Measurements from ENCODE around the gene MAP2. TPM values are rescaled to one million over a fixed set of nuclear protein-coding genes. Genes with fewer than 3 reads are reported as not detected.

Gene MAP2
- total and polyA plus RNA-seq, 2 donors from 2014 or later = 3.6 to 11.4 TPM

GRCh38 chr2:209578394-209579001, 154.7 kb downstream of the MAP2 start:
- H3K36me3 ChIP-seq (ENCODE audit: control insufficient read depth in 2 of 3, insufficient read depth in 3 of 3, low read length in 3 of 3) = no peaks in the 10 kb centered on the region
- no peak overlapping the region for H3K27ac ChIP-seq (ENCODE audit: low read depth in 2 of 2, low read length in 2 of 2)
- TF ChIP-seq, protein P1, sequence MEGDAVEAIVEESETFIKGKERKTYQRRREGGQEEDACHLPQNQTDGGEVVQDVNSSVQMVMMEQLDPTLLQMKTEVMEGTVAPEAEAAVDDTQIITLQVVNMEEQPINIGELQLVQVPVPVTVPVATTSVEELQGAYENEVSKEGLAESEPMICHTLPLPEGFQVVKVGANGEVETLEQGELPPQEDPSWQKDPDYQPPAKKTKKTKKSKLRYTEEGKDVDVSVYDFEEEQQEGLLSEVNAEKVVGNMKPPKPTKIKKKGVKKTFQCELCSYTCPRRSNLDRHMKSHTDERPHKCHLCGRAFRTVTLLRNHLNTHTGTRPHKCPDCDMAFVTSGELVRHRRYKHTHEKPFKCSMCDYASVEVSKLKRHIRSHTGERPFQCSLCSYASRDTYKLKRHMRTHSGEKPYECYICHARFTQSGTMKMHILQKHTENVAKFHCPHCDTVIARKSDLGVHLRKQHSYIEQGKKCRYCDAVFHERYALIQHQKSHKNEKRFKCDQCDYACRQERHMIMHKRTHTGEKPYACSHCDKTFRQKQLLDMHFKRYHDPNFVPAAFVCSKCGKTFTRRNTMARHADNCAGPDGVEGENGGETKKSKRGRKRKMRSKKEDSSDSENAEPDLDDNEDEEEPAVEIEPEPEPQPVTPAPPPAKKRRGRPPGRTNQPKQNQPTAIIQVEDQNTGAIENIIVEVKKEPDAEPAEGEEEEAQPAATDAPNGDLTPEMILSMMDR (IDR thresholded peaks at IDR 0.05; ENCODE audit: borderline replicate concordance, extremely low read depth, insufficient read depth) = no peak
- H3K9ac ChIP-seq (ENCODE audit: low read length in 3 of 3) = no peak overlapping the region
- H3K27me3 ChIP-seq (ENCODE audit: control insufficient read depth, insufficient read depth, low read length) = no peaks in the 10 kb centered on the region
- DNase-seq (no peak), FAIRE-seq (no peak)
- no peaks in the 10 kb centered on the region for H3K9me3 ChIP-seq (ENCODE audit: control insufficient read depth in 2 of 3, insufficient read depth in 1 of 3, low read length in 3 of 3)
- no peak overlapping the region for H3K4me3 ChIP-seq (ENCODE audit: low read length in 3 of 3)
- no peaks in the 10 kb centered on the region for H3K4me1 ChIP-seq (ENCODE audit: control insufficient read depth in 2 of 3, insufficient read depth in 2 of 3, low read depth in 1 of 3, low read length in 3 of 3)
- intact Hi-C loops (cut with DNase I) = no loop called here

GRCh38 chr2:209579230-209579749, 155.4 kb downstream of the MAP2 start:
- Histone ChIP-seq H3K4me1 (ENCODE audit: control insufficient read depth in 2 of 3, insufficient read depth in 2 of 3, low read depth in 1 of 3, low read length in 3 of 3) (no peaks in the 10 kb centered on the region), H3K9ac (ENCODE audit: low read length in 3 of 3) (peak overlapping the region in 1 of 3 donors; percentile 30), H3K9me3 (ENCODE audit: control insufficient read depth in 2 of 3, insufficient read depth in 1 of 3, low read length in 3 of 3) (no peaks in the 10 kb centered on the region), H3K27me3 (ENCODE audit: control insufficient read depth, insufficient read depth, low read length) (no peaks in the 10 kb centered on the region), H3K36me3 (ENCODE audit: control insufficient read depth in 2 of 3, insufficient read depth in 3 of 3, low read length in 3 of 3) (no peaks in the 10 kb centered on the region), H3K27ac (ENCODE audit: low read depth in 2 of 2, low read length in 2 of 2) (no peak overlapping the region), H3K4me3 (ENCODE audit: low read length in 3 of 3) (peak overlapping the region; percentile 42 to 59 (median 52))
- DNase-seq (peak in 4 of 5 donors; percentile 67 to 80 (median 74)), FAIRE-seq (no peak)
- intact Hi-C loops (cut with DNase I) = no loop called here
- TF ChIP-seq, protein P1 (IDR thresholded peaks at IDR 0.05; ENCODE audit: borderline replicate concordance, extremely low read depth, insufficient read depth) = no peak

GRCh38 chr2:209581040-209581439, 157.2 kb downstream of the MAP2 start:
- H3K9ac ChIP-seq (ENCODE audit: low read length in 3 of 3) = no peak overlapping the region
- H3K4me3 ChIP-seq (ENCODE audit: low read length in 3 of 3) = no peak overlapping the region
- no peak overlapping the region for H3K27ac ChIP-seq (ENCODE audit: low read depth in 2 of 2, low read length in 2 of 2)
- FAIRE-seq = no peak
- TF ChIP-seq, protein P1 (IDR thresholded peaks at IDR 0.05; ENCODE audit: borderline replicate concordance, extremely low read depth, insufficient read depth) = no peak
- no peak for DNase-seq
- intact Hi-C loops (cut with DNase I) = no loop called here
- no peaks in the 10 kb centered on the region for H3K36me3 ChIP-seq (ENCODE audit: control insufficient read depth in 2 of 3, insufficient read depth in 3 of 3, low read length in 3 of 3)
- H3K9me3 ChIP-seq (ENCODE audit: control insufficient read depth in 2 of 3, insufficient read depth in 1 of 3, low read length in 3 of 3) = no peaks in the 10 kb centered on the region
- no peaks in the 10 kb centered on the region for H3K27me3 ChIP-seq (ENCODE audit: control insufficient read depth, insufficient read depth, low read length)
- H3K4me1 ChIP-seq (ENCODE audit: control insufficient read depth in 2 of 3, insufficient read depth in 2 of 3, low read depth in 1 of 3, low read length in 3 of 3) = no peaks in the 10 kb centered on the region
